ENCODE measurements around the gene CRELD2.

Gene CRELD2

DNA sequence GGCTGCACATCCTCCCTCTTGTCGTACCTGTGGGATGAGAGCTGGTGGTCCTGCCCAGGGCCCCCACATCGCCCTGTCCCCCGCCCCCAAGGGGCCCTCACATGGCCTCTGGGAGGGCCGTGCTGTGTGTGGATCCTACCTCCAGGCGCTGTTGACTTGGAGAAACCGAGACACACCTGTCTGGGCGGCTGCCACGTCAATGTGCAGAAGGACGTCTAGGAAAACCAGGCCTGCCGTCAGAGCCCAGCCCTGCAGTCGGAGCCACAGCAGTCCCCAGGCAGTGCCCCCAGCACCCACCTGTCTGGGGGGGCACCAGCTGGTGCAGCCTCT, 14.4 kb upstream of the CRELD2 start:
- TF ChIP-seq, protein P1, sequence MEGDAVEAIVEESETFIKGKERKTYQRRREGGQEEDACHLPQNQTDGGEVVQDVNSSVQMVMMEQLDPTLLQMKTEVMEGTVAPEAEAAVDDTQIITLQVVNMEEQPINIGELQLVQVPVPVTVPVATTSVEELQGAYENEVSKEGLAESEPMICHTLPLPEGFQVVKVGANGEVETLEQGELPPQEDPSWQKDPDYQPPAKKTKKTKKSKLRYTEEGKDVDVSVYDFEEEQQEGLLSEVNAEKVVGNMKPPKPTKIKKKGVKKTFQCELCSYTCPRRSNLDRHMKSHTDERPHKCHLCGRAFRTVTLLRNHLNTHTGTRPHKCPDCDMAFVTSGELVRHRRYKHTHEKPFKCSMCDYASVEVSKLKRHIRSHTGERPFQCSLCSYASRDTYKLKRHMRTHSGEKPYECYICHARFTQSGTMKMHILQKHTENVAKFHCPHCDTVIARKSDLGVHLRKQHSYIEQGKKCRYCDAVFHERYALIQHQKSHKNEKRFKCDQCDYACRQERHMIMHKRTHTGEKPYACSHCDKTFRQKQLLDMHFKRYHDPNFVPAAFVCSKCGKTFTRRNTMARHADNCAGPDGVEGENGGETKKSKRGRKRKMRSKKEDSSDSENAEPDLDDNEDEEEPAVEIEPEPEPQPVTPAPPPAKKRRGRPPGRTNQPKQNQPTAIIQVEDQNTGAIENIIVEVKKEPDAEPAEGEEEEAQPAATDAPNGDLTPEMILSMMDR (IDR thresholded peaks at IDR 0.05): no peak
- H3K9me3 ChIP-seq: no peaks in the 10 kb centered on the region
- H3K27ac ChIP-seq: no peak overlapping the region
- H3K27me3 ChIP-seq: no peaks in the 10 kb centered on the region
- intact Hi-C loops (cut with DNase I; ENCODE audit: low total_unique reads): no loop called here
- no peak overlapping the region for H3K4me3 ChIP-seq
- H3K4me1 ChIP-seq: no peaks in the 10 kb centered on the region
- DNase-seq: no peak
- peaks cover 48 to 100% (median 59%) of the 10 kb centered on the region in 3 donors for H3K36me3 ChIP-seq

DNA sequence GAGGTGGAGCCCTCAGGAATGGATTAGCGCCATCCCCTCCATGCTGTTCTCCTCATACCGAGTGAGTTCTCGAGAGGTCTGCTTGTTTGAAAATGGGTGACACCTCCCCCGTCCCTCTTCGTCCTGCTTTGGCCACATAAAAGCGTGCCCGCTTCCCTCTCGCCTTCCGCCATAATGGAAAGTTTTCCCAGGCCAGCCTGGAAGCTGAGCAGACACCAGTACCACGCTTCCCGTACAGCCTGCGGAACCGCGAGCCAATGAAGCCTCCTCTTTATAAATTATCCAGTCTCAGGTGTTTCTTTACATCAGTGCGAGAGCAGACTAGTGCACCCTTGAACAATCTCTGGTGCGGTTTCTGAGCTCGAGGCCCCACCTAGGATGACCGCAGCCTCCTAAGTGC, 13.0 kb upstream of the CRELD2 start:
- Histone ChIP-seq H3K9me3 (no peaks in the 10 kb centered on the region), H3K36me3 (peaks cover 52 to 100% (median 56%) of the 10 kb centered on the region in 3 donors), H3K4me3 (no peak overlapping the region), H3K27ac (no peak overlapping the region), H3K27me3 (no peaks in the 10 kb centered on the region), H3K4me1 (no peaks in the 10 kb centered on the region)
- no peak for DNase-seq
- intact Hi-C loops (cut with DNase I; ENCODE audit: low total_unique reads): no loop called here
- TF ChIP-seq, protein P1 (IDR thresholded peaks at IDR 0.05): no peak

DNA sequence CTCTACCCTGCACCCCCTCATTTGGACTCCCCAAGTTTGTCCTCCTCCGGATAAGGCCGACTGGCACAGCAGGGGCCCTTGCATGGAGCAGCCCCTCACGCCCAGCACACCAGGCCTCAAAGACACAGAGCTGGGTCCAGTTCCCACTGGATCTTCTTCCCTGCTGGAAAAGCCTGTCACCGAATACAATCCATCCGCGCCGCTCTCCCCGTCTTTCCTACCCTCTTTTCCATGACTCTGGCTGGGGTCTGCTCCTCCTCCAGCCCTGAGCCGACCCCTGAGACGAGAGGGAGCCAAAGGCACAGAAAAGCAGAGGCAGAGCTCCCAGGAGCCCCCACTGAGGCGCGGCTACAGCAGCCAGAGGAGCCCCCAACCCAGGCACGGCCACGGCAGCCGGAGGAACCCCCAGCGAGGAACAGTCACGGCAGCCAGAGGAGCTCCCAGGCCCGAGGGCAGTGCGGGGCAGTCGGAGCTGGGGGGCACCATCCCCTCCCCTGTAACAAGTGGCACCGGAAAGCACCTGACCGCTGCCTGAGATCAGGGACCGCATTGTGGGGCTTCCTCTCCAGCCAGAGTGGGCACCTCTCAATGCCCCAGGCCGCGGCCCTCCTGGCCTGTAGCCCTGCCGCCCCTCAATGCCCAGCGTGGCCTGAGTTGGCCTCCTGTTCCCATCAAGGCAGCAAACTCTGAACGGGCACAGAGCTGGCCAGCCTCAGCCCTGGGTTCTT, 12.2 kb upstream of the CRELD2 start:
- TF ChIP-seq, protein P1 (IDR thresholded peaks at IDR 0.05): no peak
- intact Hi-C loops (cut with DNase I; ENCODE audit: low total_unique reads): no loop called here
- H3K4me1 ChIP-seq: no peaks in the 10 kb centered on the region
- H3K4me3 ChIP-seq: no peak overlapping the region
- H3K27ac ChIP-seq: no peak overlapping the region
- H3K9me3 ChIP-seq: no peaks in the 10 kb centered on the region
- H3K36me3 ChIP-seq: peaks cover 54 to 100% (median 56%) of the 10 kb centered on the region in 3 donors
- DNase-seq: no peak
- H3K27me3 ChIP-seq: no peaks in the 10 kb centered on the region

DNA sequence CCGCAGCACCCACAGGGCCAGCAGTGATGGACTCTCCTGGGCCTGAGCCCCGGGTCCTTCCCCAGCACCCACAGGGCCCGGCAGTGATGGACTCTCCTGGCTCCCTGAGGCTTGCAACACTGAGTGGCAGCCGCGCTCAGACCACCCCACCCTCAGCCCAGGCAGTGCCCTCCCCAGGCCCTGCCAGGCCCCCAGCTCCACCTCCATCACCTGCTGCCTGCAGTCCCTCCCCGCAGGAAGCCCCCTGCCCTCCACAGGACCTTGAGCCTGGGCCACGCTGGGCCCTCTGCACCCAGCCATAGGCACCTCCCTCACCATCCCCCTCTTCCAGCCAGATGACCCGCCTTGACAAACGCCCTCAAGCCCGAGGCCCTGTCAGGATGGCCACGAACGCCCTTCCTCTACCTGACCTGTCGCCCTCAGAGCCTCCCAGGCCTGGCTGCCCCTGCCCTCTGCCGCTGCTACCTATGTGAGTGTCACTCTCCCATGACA, 11.6 kb upstream of the CRELD2 start:
- DNase-seq: no peak
- intact Hi-C loops (cut with DNase I; ENCODE audit: low total_unique reads): no loop called here
- H3K36me3 ChIP-seq: peaks cover 52 to 100% (median 58%) of the 10 kb centered on the region in 3 donors

DNA sequence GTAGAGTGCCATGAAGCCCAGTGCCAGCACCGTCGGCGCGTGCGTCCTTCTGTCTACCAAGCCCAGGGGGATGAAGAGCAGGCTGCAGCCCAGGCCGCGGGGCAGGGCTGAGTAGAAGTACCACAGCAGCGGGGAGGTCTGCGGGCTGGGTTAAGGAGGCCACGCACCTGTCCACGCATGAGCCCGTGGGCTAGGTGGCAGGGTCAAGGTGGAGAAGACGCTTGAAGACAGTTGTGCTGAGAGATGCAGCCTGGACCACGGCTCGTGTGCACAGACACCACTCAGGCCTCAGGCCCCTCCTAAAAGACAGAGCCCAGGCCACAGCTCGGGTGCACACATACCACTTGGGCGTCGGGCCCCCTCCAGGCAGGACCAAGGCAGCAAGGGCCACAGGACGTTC, 10.6 kb upstream of the CRELD2 start:
- TF ChIP-seq, protein P1 (IDR thresholded peaks at IDR 0.05): no peak
- H3K27ac ChIP-seq: no peak overlapping the region
- intact Hi-C loops (cut with DNase I; ENCODE audit: low total_unique reads): no loop called here
- H3K27me3 ChIP-seq: no peaks in the 10 kb centered on the region
- peaks cover 44 to 100% (median 68%) of the 10 kb centered on the region in 3 donors for H3K36me3 ChIP-seq
- H3K4me1 ChIP-seq: no peaks in the 10 kb centered on the region
- H3K4me3 ChIP-seq: no peak overlapping the region
- H3K9me3 ChIP-seq: no peaks in the 10 kb centered on the region
- no peak for DNase-seq

More for the DNA sequence above, 11.6 kb upstream of the CRELD2 start:
- H3K4me1 ChIP-seq: no peaks in the 10 kb centered on the region
- no peak overlapping the region for H3K4me3 ChIP-seq
- TF ChIP-seq, protein P1 (IDR thresholded peaks at IDR 0.05): no peak
- no peaks in the 10 kb centered on the region for H3K9me3 ChIP-seq
- H3K27ac ChIP-seq: no peak overlapping the region
- H3K27me3 ChIP-seq: no peaks in the 10 kb centered on the region
